HG03159 (cell line): ENCODE data around the gene OCIAD1.
"Not testable (repeated sequence)": the region's sequence is repeated elsewhere in the genome, so short reads cannot be mapped to it uniquely, and the experiment has no call there.

ENCODE experiments used
- ATAC-seq: cut with Tn5 transposase; IDR thresholded peaks from one replicate; pipeline ENCODE4 v1.9.1; 2021; ENCODE audit warnings: mild to moderate bottlenecking, moderate library complexity; ENCODE audit not compliant: unreplicated experiment

Gene OCIAD1

GRCh38 chr4:48879561-48880442 lies 48.9 kb downstream of the OCIAD1 start:
- no peak for ATAC-seq

GRCh38 chr4:48881646-48882045 lies 50.8 kb downstream of the OCIAD1 start:
- not testable (repeated sequence) for ATAC-seq

GRCh38 chr4:48889750-48890149 lies 58.9 kb downstream of the OCIAD1 start:
- ATAC-seq, result not testable (repeated sequence)

- ATAC-seq, result no peak
These were observed 60.2 kb downstream of the OCIAD1 start for GRCh38 chr4:48891028-48891619.

- ATAC-seq, result no peak
These were observed 66.0 kb downstream of the OCIAD1 start for GRCh38 chr4:48896845-48897244.

GRCh38 chr4:48898733-48899431 lies 68.0 kb downstream of the OCIAD1 start:
- peak; percentile 67 for ATAC-seq

GRCh38 chr4:48899432-48899749 lies 68.5 kb downstream of the OCIAD1 start:
- ATAC-seq, result no peak

GRCh38 chr4:48899950-48900349 lies 69.1 kb downstream of the OCIAD1 start:
- no peak for ATAC-seq

- ATAC-seq, result no peak
These were observed 70.3 kb downstream of the OCIAD1 start for GRCh38 chr4:48901196-48901595.

- ATAC-seq, result no peak
These were observed 71.4 kb downstream of the OCIAD1 start for GRCh38 chr4:48902266-48902665.

GRCh38 chr4:48904101-48904500 lies 73.2 kb downstream of the OCIAD1 start:
- ATAC-seq, result no peak

- no peak for ATAC-seq
These were observed 73.8 kb downstream of the OCIAD1 start for GRCh38 chr4:48904541-48905142.

- ATAC-seq, result no peak
These were observed 74.6 kb downstream of the OCIAD1 start for GRCh38 chr4:48905363-48906015.

- peak; percentile 95 for ATAC-seq
These were observed 75.6 kb downstream of the OCIAD1 start, which contains the start of gene OCIAD2 for GRCh38 chr4:48906206-48907173. Gene OCIAD2 (minus strand): TSS chr4:48906774. CDS start chr4:48904549, 2,225 bp downstream.

- no peak for ATAC-seq
These were observed 77.0 kb downstream of the OCIAD1 start for GRCh38 chr4:48907706-48908477.

- no peak for ATAC-seq
These were observed 77.8 kb downstream of the OCIAD1 start for GRCh38 chr4:48908687-48909086.

- ATAC-seq, result no peak
These were observed 78.8 kb downstream of the OCIAD1 start for GRCh38 chr4:48909697-48910096.

- no peak for ATAC-seq
These were observed 79.6 kb downstream of the OCIAD1 start for GRCh38 chr4:48910511-48910910.
